Measurements from ENCODE around the gene MMS22L.

The MMS22L gene

GRCh38 chr6:97312241-97312640, 29.2 kb upstream of the MMS22L start:
- no peak for TF ChIP-seq FOXP2 (optimal IDR thresholded peaks at IDR 0.05; ENCODE audit: borderline replicate concordance, extremely low read depth, extremely low read length, insufficient read depth)
- no peak for TF ChIP-seq REST (IDR thresholded peaks at IDR 0.05; ENCODE audit: insufficient read depth in 1 of 2, low read depth in 2 of 2, low read length in 2 of 2)
- no peak for TF ChIP-seq SIN3A (IDR thresholded peaks at IDR 0.05; ENCODE audit: borderline replicate concordance, insufficient read depth, low read length)
- no peak for TF ChIP-seq POLR2AphosphoS5 (IDR thresholded peaks at IDR 0.05; ENCODE audit: low read depth, low read length)
- TF ChIP-seq TAF1 (IDR thresholded peaks at IDR 0.05; ENCODE audit: borderline replicate concordance, insufficient read depth, low read length): no peak

GRCh38 chr6:97306544-97307320, 23.7 kb upstream of the MMS22L start:
- no peak for TF ChIP-seq TAF1 (IDR thresholded peaks at IDR 0.05; ENCODE audit: borderline replicate concordance, insufficient read depth, low read length)
- no peak for TF ChIP-seq POLR2AphosphoS5 (IDR thresholded peaks at IDR 0.05; ENCODE audit: low read depth, low read length)
- no peak for TF ChIP-seq SIN3A (IDR thresholded peaks at IDR 0.05; ENCODE audit: borderline replicate concordance, insufficient read depth, low read length)
- no peak for TF ChIP-seq FOXP2 (optimal IDR thresholded peaks at IDR 0.05; ENCODE audit: borderline replicate concordance, extremely low read depth, extremely low read length, insufficient read depth)
- TF ChIP-seq REST (IDR thresholded peaks at IDR 0.05; ENCODE audit: insufficient read depth in 1 of 2, low read depth in 2 of 2, low read length in 2 of 2): no peak

- no peak for TF ChIP-seq POLR2AphosphoS5 (IDR thresholded peaks at IDR 0.05; ENCODE audit: low read depth, low read length)
- no peak for TF ChIP-seq FOXP2 (optimal IDR thresholded peaks at IDR 0.05; ENCODE audit: borderline replicate concordance, extremely low read depth, extremely low read length, insufficient read depth)
- no peak for TF ChIP-seq SIN3A (IDR thresholded peaks at IDR 0.05; ENCODE audit: borderline replicate concordance, insufficient read depth, low read length)
Measured at GRCh38 chr6:97305414-97306066, 22.5 kb upstream of the MMS22L start.

- TF ChIP-seq SIN3A (IDR thresholded peaks at IDR 0.05; ENCODE audit: borderline replicate concordance, insufficient read depth, low read length) (no peak), REST (IDR thresholded peaks at IDR 0.05; ENCODE audit: insufficient read depth in 1 of 2, low read depth in 2 of 2, low read length in 2 of 2) (no peak)
Measured at GRCh38 chr6:97304701-97305100, 21.7 kb upstream of the MMS22L start.

- TF ChIP-seq REST (IDR thresholded peaks at IDR 0.05; ENCODE audit: insufficient read depth in 1 of 2, low read depth in 2 of 2, low read length in 2 of 2) (no peak), SIN3A (IDR thresholded peaks at IDR 0.05; ENCODE audit: borderline replicate concordance, insufficient read depth, low read length) (no peak), TAF1 (IDR thresholded peaks at IDR 0.05; ENCODE audit: borderline replicate concordance, insufficient read depth, low read length) (no peak), FOXP2 (optimal IDR thresholded peaks at IDR 0.05; ENCODE audit: borderline replicate concordance, extremely low read depth, extremely low read length, insufficient read depth) (no peak), POLR2AphosphoS5 (IDR thresholded peaks at IDR 0.05; ENCODE audit: low read depth, low read length) (no peak)
Measured at GRCh38 chr6:97294451-97294850, 11.4 kb upstream of the MMS22L start.

Measured in PFSK-1 (cell line).